ENCODE results near the gene TNS3.

DNA sequence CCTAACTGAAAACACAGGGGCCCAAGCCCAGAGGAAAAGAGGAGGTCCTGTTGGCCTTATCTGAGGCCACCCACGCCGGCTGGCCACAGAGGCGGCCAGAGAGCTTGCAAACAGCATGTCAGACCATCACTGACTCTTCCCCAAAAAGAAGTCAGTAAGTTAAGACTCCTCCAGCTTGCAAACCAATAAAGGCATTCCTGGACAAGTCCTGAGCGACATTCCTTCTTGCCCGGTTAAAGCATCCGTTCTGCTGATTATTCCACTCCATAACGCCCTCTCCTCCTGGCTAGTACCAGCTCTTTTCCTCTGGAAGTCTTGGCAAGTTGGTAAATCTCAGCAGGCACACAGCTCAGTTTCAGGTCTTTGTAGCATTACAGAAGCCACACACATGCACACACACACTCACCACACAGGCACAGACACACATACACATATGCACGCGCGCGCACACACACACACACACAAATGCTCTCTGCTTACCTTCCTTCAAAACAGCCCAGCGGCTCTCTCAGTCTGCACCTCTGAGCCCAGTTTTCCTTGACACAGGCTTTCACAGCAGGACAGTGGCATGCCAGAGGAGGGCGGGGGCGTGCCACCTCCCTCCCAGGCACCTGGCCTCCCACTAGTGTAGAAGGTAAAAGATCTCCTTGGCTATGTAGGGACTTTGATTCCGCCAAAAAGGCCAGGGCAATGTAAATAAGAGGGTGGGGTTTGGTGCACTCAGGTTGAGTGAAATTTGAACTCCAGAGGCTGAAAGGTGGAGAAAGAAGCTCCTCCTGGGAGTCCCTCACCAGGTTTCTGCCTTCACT is 201.4 kb downstream of the TNS3 start:
- TF ChIP-seq, protein P1, sequence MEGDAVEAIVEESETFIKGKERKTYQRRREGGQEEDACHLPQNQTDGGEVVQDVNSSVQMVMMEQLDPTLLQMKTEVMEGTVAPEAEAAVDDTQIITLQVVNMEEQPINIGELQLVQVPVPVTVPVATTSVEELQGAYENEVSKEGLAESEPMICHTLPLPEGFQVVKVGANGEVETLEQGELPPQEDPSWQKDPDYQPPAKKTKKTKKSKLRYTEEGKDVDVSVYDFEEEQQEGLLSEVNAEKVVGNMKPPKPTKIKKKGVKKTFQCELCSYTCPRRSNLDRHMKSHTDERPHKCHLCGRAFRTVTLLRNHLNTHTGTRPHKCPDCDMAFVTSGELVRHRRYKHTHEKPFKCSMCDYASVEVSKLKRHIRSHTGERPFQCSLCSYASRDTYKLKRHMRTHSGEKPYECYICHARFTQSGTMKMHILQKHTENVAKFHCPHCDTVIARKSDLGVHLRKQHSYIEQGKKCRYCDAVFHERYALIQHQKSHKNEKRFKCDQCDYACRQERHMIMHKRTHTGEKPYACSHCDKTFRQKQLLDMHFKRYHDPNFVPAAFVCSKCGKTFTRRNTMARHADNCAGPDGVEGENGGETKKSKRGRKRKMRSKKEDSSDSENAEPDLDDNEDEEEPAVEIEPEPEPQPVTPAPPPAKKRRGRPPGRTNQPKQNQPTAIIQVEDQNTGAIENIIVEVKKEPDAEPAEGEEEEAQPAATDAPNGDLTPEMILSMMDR (IDR thresholded peaks at IDR 0.05) = no peak
- TF ChIP-seq POLR2AphosphoS5 (IDR thresholded peaks at IDR 0.05) = no peak
- TF ChIP-seq POLR2A (IDR thresholded peaks at IDR 0.05) = no peak
